ENCODE measurements around the gene DAAM1.

DAAM1 gene

GRCh38 chr14:59150990-59151389 lies 37.5 kb upstream of the DAAM1 start:
- TF ChIP-seq CTCF (conservative IDR thresholded peaks at IDR 0.05; ENCODE audit: low read depth, low read length) = no peak
- no peak for DNase-seq (ENCODE audit: low read depth)
- no peak overlapping the region for H3K4me3 ChIP-seq (ENCODE audit: low read depth, low read length)

DNA sequence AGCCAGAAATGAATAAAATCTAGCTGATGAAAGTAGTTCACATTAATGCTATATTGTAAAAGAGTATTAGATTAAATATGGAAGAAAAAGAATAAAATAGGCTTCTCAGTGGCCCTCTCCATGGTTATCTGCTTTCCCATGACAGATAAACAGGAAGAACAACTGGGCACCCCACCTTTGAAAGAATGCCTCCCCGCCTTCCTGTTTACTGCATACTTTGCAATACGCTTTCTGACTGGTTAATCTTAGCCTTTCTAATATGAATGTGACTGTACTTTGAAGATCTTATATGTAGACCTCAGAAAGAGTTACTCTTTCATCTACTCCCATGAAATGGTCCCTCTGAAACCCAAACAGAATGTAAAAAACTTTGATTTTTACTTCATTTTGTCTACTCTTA lies 34.1 kb upstream of the DAAM1 start:
- H3K4me3 ChIP-seq (ENCODE audit: low read depth, low read length) = no peak overlapping the region
- TF ChIP-seq CTCF (conservative IDR thresholded peaks at IDR 0.05; ENCODE audit: low read depth, low read length) = no peak
- peak; percentile 12 for DNase-seq (ENCODE audit: low read depth)

DNA sequence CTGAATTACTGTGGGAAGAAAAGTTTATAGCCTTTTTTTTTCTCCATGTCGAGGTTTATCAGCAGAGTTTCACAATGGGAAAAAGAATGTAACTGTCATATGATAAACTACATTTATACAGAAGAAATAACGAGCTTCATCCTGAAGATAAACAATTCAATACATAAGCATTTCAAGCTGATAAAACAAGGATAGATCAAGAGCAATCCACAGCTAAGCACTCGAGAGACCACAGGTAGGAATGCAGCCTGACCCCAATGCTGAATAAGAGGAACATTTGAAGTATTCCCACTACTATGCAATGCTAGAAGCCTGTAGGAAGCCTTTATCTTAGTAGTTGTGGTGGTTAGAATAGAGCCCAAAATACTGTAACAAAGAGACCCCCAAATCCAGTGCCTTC lies 32.6 kb upstream of the DAAM1 start:
- no peak overlapping the region for H3K4me3 ChIP-seq (ENCODE audit: low read depth, low read length)
- DNase-seq (ENCODE audit: low read depth) = peak; percentile 7
- TF ChIP-seq CTCF (conservative IDR thresholded peaks at IDR 0.05; ENCODE audit: low read depth, low read length) = no peak

DNA sequence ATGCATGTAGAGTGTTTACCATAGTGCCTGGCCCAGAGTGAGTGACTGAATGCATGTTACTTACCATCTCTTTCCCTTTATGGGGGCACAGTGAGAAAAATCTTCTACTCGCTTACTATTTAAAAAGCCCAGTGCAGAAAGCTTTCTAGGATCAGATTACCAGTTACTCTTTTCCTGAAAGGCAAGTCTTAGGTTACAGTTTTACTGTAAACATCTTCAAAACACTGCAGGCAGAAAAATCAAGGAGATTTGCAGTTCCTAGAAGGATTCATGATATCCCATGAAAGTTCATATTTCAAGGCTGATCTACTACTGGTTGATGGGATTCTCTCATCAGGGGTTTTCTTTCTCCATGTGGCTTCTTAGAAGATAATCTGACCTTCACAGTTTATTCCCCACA lies 29.3 kb upstream of the DAAM1 start:
- TF ChIP-seq CTCF (conservative IDR thresholded peaks at IDR 0.05; ENCODE audit: low read depth, low read length) = no peak
- peak; percentile 64 for DNase-seq (ENCODE audit: low read depth)
- no peak overlapping the region for H3K4me3 ChIP-seq (ENCODE audit: low read depth, low read length)

- TF ChIP-seq CTCF (conservative IDR thresholded peaks at IDR 0.05; ENCODE audit: low read depth, low read length) = no peak
- no peak overlapping the region for H3K4me3 ChIP-seq (ENCODE audit: low read depth, low read length)
- DNase-seq (ENCODE audit: low read depth) = peak; percentile 4
These were observed 28.0 kb upstream of the DAAM1 start for GRCh38 chr14:59160506-59160905.

GRCh38 chr14:59161561-59162175 lies 26.8 kb upstream of the DAAM1 start:
- DNase-seq (ENCODE audit: low read depth) = peak; percentile 89

More at GRCh38 chr14:59161561-59162175, 26.8 kb upstream of the DAAM1 start:
- TF ChIP-seq CTCF (conservative IDR thresholded peaks at IDR 0.05; ENCODE audit: low read depth, low read length) = no peak
- peak overlapping the region; percentile 40 for H3K4me3 ChIP-seq (ENCODE audit: low read depth, low read length)

All from choroid plexus epithelial cell (primary cell).